Measurements from ENCODE around the gene MMP3.

DNA sequence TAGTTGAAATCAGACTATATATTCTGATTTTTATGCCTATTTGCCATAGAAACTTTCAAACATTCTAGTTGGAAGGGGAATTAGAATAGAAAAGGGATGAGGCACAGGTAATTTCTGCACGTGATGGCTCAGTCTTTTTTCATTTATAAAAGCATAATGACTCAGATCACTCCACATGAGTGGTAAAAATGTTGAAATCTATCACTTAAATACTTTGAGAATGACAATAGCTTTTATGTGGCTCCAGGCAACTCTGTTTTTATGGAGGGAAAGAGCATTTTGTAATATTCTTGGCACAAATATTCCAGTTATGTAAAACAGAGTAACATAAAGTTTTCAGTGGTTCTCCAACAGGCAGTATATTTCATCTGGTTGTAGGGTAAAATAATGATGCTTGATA, 5.9 kb upstream of the MMP3 start:
- TF ChIP-seq, protein P1, sequence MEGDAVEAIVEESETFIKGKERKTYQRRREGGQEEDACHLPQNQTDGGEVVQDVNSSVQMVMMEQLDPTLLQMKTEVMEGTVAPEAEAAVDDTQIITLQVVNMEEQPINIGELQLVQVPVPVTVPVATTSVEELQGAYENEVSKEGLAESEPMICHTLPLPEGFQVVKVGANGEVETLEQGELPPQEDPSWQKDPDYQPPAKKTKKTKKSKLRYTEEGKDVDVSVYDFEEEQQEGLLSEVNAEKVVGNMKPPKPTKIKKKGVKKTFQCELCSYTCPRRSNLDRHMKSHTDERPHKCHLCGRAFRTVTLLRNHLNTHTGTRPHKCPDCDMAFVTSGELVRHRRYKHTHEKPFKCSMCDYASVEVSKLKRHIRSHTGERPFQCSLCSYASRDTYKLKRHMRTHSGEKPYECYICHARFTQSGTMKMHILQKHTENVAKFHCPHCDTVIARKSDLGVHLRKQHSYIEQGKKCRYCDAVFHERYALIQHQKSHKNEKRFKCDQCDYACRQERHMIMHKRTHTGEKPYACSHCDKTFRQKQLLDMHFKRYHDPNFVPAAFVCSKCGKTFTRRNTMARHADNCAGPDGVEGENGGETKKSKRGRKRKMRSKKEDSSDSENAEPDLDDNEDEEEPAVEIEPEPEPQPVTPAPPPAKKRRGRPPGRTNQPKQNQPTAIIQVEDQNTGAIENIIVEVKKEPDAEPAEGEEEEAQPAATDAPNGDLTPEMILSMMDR (IDR thresholded peaks at IDR 0.05; ENCODE audit: insufficient read depth, low read depth, low read length): no peak
- no peak for TF ChIP-seq EZH2 (IDR thresholded peaks at IDR 0.05; ENCODE audit: insufficient read depth, low read length)
